Measurements from ENCODE around the gene HOXA9.

HOXA9 gene

DNA sequence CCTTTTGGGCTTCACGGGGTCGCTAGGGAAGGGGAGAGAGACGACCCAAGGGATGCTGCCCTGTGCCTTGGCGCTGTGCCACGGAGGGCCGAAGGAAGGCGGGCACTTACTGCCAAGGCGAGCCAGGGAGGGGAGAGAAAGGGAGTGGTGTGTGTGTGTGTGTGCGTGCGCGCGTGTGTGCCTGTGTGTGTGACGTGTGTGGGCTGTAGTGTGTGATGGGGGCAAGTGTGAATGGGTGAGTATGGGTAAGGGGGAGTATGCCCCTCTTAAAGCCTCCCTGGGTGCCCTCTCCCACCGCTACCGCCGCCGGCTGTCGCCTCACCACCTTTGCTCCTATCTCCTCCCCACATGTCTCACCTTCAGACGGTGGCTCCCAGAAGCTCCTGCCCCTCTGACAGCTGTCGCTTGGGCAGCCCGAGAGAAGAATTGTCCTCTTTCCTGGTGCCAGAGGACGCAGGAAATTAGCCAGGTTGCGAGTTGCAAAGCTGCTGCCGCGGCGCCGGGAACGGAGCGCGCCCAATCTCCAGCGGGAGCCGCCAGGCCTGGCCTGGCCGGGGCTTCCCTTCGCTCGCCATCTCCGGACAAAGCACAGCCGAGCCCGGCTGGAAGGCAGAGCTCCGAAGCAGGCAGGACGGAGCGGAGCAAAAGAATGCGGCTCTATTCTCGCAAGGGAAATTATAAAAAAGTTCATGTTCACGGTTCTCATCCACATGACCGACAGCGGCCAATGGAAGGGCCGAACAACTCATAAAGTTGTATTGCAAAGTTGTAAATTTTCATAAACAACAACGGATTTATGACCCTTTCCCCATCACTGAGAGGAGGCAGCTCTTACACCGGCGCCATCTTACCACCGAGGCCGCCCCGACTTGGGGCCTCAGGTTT, 13.2 kb downstream of the HOXA9 start, which contains the start of gene HOXA3:
TSS of gene HOXA3 (minus strand) at position 653 of the 885 bp plus-strand sequence. CDS start 41,943 bp downstream, outside the sequence.
- peak in 1 of 2 donors; percentile 32 for DNase-seq

DNA sequence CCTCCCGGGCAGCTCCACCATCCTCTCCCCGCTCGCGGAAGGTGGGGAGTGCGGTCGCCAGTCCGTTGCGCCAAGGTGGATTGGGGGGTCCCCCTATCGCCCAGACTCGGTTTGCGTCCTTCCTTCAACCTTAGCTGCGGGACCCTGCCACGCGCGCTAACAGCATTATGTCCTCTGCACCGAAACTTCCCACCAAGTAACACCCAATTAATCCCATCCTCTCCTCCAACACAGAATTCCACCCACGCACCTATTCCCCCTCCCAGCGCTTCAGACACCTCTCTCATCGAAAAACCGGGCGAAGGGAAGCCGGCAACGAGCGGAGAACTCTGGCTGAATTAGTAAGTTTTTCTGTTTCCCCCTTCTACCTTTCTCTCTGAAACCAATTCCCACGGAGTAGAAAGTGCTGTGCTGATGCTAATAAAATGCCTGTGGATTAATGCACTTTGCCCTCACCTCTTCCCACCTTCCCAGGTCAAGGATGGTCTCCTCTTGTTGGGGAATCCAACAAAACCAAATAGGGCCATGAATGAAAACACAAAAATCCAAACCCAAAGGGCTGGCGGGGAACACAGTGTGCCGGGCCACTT, 13.9 kb downstream of the HOXA9 start:
- no peak for DNase-seq

DNA sequence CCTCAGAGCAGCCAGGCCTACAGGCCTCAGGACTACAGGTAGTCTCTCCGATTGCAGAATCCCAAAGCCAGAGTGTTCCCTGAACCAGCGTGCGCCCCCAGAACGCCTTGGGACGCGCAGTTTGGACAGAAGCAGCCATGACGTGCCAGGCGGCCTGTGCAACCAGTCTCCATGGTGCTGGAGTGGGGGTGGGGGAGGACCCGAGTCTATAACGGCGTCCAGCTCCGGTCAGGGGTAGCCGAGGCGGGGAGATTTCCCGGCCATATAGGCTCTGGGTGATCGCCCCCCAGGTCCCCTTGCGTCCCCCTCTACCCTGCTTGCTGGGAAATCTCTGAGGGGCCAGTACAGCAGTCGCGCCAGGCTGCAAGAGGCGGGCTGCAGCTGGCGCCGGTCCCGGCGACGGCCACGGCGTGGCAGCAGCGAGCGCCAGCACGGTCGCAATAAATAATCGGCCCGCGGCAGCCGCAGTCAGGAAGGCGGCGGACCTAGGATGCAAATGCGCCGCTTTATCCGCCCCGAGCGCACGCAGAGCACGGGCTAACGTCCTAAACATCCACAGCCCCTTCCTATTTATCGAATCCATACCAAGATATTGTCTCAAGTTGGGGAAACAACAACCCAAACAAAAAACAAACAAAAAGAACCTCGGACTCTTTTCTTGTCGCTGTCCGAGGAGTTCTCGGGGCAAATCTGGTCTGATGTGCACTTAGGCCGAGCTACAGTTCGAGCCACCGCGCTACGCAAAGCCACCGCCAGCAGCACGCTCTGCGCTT, 14.6 kb downstream of the HOXA9 start:
- peak; percentile 46 to 73 for DNase-seq

DNA sequence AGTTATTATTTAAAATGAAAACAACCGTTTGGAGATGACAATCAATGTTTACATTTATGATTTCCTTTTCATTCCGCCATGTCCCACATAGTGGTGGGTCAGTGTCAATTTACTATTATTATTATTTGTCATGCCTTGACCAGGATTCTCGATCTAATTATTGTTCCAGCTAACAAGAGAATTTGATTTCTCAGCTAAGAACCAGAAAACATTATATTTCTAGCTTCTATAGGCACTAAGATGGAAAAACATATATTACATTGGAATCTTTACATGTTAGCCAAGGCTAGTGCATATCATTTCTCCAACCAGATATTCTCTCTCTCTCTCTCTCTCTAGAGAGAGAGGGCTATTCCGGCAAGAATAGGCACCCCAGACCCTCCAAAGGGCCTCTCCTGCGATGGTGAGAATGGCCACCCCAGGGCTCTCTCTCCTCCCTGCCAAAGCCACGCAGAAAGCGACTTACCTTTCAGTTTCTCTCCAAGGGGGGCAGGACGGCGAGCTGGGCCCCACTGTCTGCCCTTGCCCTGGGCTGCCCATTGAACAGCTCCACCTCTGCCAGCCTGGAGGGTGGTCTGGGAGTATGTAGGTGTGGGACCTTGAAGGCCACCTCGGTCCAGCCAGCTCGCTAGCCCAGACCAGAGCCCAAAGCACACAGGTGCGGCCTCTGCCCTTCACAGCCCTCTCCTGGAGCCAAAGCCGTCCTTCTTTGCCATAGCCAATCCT, 15.3 kb downstream of the HOXA9 start:
- DNase-seq, result no peak

DNA sequence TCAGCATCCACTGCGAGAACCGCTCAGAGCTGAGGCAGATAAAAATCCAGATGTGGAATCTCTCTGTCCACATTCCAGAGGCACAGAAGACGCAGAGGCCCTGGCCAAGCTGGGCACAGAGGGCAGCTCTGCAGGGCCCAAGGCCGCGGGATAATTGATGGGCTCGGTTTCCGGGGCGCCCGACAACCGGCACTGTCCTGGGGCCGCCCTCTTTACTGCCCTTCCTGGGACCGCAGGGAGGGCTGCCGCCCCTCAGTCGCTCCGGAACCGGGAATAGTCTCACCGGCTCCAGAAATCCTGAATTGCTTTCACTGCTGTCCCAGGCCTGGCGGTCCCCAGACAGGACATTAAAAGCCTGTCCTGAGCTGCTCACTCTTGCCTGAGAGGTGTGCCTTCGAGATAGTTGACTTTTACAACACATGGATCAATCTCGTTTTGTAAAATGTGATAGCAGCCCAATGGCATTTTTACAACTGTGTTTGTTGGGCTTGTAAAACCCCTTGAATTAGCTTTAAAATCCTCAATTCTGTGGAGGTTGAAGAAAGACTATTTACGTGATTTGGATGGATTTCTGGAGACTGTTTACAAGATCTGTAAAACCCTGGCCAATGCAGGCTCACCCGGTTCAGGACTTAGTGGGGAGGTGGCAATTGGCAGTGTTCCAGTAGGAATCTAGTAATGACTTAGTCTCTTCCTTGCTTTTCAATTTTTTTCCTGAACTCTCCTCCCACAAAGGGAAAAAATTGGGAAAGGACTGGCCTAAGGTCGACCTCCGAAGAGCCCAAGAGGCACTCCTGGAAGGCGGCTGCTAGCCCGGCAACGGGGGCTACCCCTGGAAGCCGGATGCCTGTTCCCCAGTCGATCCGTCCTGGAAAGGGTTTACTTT, 16.3 kb downstream of the HOXA9 start:
- DNase-seq, result no peak

DNA sequence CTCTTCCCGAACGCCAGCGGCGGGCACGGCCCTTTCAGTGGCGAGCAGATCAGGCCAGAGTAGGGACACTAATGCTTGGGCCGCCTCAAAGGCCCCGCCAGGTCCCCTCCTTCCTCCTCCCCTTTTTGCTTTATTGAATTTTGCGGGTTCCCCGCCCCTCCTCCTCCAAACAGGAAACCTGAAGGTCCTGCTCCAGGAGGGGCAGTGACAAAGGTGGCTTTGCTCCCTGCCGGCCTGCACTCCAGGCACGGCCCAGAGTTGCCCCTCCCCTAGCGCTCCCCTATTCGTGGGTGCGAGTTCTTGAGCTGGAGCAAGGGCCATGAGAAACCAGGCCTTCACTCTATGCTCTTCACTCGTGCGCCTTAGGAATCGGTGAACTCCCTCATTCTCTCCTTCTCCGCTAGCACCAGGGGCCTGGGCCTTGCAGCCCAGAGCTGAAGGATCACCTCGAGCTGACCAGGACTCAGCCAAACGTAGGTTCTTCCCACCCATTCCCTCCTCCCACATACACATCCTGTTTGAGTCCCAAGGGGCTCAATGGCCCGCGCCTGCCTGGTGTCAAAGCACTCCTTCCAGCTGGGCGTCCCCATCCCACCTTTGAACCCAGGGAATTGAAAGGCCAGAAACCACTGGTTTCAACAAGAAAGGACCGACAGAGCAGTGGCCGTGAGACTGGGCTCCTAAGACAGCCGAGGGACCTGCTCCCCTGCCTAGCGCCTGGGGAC, 17.1 kb downstream of the HOXA9 start:
- DNase-seq, result no peak

DNA sequence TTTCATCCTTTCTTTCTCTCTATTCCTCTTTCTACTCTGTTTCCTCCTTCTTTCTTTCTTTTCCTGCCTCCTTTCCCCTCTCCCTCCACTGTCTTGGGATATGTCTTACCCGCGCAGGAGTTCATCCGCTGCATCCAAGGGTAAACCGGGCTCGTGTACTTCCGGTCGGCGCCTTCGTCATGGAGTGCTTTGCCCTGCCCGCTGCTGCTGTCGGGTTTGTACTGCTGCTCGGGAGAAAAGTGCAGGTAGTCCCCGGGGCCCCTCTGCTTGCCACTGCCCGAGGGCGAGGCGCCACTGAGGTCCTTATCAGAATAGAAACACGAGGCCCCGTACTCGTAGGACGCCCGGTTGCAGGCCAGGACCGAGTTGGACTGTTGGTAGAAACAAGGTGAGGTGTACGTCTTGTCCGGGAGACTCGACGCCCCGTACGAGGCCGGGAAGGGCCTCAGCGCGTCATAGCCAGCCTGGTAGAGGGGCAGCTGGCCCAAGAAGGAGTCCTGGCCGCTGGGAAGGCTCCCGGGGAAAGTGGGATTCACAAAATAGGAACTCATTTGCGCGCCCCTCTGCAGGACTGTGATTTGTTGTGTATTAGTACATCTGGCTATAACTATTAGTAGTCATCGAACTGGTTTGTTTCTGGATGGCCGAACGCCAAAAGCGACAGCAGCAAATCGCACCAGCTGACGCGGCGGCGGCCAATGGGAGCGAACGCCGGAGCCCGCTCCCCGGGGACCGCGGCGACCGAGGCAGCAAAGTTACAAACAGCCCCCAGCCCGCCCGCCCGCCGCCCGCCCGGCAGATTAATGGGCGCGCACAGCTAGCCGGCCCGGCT, 17.9 kb downstream of the HOXA9 start, which contains the start of gene HOXA6:
TSS of gene HOXA6 (minus strand) at position 576 of the 832 bp plus-strand sequence. CDS start at position 551, 25 bp downstream.
- no peak for DNase-seq

DNA sequence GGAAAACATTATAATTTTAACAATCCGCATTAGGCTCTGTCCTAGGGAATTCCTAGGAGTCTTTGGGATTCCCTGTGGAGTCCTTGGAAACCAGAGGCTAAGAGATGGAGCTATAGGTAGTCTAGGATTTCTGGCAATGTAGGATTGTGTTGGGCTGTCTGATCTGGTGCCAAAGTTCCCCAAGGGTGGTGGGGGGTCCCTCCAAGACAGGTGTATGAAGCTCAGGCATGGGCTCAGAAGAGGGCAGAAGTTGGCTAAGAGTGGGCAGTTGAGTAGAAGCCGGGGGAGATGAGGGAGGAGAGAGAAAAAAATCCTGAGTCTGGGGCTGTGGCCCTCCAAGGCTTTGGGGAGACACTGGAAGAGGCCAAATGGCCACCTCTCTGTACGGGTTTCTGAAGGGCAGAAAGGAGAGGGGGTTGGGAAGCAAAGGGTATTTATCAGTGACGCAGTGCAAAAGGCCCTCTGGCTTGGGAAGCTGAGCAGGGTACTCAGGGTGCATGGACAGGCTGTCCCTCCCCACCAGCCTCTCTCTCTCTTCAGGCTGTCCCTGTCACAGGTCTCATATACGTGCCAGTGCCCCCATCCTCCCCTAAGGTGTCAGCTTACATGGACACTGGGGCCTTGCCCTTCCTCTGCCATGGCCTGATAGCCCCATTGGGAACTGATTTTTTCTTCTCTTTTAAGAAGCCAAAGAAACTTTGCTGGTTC, 18.7 kb downstream of the HOXA9 start:
- no peak for DNase-seq

DNA sequence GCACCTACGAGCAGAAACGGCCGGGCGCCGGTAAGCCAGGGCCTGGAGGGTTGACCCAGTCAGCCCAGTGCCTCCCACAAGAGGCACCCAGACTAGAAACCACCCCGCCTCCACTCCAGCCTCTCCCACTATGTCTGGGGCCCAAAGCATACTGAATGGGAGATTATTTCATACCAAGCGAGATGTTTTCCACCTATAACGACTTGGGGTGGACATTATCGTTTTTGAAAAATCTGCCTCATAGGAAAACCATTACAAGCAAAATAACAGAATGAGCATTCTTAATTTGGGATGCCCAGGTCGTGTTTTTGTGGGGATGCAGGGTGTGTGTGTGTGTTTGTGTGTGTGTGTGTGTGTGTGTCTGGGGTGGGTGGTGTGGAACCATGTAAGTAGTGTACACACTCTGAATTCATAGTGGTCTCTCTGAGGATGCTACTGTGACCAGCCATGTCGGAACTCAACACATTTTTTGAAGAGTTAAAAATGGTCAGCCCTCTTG, 19.4 kb downstream of the HOXA9 start:
- DNase-seq, result no peak

DNA sequence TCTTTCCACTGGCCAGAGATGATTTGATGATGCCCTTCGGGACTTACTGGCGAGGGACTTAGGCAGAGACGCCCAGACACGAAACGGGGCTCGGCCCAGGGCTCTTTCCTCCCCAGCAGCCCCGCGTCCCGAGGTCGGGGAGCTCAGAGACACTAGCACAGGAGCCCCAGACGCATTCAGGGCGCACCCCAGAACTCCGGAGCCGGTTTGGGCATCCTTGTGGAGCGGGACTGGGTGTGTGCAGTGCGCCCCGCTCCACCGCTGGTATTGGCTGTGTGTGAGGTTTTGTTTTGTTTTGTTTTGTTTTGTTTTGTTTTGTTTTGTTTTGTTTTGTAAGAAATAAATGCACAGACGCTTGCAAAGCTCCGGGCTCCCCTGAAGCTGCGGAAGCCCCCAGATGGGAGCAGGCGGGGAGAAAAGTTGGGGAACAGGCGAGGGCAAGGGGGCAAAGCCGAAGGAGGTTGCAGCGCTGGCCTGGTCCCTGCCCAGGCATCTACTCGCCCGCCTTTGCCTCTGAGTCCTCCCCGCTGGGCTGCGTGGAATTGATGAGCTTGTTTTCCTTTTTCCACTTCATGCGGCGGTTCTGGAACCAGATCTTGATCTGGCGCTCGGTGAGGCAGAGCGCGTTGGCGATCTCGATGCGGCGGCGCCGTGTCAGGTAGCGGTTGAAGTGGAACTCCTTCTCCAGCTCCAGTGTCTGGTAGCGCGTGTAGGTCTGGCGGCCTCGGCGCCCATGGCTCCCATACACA, 20.0 kb downstream of the HOXA9 start:
- no peak for DNase-seq

DNA sequence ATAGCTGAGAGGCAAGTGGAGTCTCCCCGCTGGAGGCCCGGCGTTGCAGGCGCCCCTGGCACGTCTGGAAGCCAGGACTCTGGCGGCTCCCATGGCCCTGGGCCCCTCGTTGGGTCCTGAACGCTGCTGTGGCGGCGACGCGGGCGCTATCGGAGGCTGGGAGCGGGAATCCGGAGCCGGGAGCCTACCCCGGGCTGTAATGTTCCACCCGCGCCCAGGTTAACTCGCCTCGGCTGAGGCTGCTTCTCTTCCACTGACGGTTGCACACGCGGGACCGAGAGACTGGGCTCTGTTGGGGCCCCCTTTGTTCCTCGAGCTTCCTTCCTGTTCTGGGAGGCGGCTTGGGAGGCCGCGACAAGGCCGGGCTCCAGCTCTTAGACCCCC, 20.6 kb downstream of the HOXA9 start:
- no peak for DNase-seq

DNA sequence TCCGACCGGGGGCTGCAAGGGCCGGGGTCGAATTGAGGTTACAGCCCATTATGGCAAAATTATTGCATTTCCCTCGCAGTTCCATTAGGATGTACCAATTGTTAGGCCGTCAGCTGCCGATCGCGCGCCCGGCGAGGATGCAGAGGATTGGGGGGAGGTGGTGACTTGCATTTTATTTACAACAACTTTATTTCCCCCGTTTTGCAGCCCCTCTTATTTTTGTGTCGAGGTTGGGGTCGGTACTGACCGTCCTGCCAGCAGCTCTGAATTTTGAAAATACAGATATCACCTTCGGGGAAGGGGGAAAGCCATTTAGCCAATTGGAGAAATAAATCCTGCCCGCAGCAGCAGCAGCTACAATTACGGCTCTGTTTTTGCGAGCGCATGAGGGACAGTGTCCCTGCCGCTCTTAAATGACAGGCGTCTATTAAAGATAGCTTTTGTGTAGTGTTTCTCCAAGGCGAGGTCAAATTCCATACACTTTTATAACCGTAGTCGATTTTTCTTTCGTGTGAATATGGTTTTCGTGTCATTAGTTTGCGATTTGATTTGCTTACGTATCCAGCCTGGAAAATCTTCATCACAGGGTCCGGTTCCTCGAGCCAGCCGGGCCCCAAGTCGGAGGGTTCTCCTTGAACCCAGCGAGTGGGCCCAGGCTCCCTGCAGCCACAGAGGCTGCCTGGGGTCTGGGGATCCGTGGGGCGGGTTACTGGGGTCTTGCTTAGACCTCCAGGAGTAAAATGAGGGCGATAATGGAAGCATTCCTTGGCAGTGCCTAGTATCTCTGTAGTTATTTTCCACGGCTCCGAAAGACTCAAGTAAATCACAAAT, 21.2 kb downstream of the HOXA9 start:
- DNase-seq, result no peak

DNA sequence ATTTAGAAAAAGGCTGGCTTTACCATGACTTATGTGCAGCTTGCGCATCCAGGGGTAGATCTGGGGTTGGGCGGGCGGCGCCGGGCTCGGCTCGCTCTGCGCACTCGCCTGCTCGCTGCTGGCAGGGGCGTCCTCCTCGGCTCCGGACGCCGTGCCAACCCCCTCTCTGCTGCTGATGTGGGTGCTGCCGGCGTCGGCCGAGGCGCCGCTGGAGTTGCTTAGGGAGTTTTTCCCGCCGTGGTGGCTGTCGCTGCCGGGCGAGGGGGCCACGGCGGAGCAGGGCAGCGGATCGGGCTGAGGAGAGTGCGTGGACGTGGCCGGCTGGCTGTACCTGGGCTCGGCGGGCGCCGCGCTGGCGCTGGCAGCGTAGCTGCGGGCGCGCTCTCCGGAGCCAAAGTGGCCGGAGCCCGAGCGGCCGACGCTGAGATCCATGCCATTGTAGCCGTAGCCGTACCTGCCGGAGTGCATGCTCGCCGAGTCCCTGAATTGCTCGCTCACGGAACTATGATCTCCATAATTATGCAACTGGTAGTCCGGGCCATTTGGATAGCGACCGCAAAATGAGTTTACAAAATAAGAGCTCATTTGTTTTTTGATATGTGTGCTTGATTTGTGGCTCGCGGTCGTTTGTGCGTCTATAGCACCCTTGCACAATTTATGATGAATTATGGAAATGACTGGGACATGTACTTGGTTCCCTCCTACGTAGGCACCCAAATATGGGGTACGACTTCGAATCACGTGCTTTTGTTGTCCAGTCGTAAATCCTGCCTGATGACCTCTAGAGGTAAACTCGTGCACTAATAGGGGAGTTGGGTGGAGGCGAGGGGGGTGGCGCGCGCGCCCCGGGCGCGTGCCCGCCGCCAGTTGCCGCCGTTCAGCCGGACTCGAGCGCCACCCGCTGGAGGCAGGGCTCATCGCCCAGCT, 22.1 kb downstream of the HOXA9 start, which contains the start of gene HOXA5:
TSS of gene HOXA5 (minus strand) at position 659 of the 927 bp plus-strand sequence. CDS start at position 585, 74 bp downstream.
- peak; percentile 32 to 60 for DNase-seq

DNA sequence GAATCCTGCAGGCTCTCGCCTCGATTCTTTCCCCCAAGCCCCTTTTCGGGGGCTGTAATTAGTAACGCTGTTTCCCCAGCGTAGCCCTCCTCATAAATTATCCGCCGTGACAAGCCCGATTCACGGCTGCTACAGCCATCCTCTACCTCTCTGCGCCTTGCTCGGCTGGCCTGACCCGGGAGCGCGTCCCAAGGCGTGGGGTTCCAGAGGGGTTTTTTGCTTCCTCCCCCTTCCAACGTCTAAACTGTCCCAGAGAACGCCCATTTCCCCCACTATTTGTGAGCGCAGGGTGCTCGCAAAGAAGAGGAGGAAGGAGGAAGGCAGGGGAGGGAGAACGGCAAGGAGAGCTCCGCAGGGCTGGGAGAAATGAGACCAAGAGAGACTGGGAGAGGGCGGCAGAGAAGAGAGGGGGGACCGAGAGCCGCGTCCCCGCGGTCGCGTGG, 22.7 kb downstream of the HOXA9 start:
- no peak for DNase-seq

DNA sequence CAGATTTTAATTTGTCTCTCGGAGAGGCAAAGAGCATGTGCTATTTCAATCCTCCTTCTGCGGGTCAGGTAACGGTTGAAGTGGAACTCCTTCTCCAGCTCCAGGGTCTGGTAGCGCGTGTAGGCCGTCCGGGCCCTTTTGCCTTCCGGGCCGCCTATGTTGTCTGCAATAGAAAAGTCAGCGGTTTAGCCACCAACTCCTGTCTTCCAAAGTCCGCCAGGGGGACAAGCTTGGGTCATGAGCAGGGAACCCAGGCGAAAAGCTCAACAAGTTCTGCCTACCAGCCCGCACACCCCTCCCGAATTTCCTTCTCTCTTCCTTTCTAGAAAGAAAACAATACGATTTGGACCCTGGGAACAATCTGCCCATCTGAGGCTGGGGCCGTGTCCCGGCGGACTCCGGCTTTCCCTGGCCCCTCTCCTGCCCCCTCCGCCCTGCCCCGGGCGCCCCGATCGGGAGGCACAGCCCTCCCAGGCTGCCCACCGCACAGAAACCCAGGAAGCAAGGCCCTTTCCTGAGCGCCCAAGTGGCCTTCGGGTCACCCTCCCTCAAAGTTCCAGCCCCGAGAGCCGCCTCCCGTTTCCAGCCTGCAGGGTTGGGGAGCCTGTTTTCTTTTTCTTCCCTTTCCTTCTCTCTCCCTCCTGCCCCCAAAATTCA, 23.3 kb downstream of the HOXA9 start:
- DNase-seq, result no peak

Measured in inflammatory macrophage treated with lipopolysaccharide for 1 hour (primary cell).